WTC11 (cell line): ENCODE data around the gene CLIP2. TPM values are rescaled to one million over a fixed set of nuclear protein-coding genes. Genes with fewer than 3 reads are reported as not detected.

ENCODE experiments used
- ATAC-seq: fragments of 200-7000 bp; cut with Tn5 transposase; 2 replicates; pipeline ENCODE4 v1.10.0; 2021; ENCODE audit warnings: mild to moderate bottlenecking, moderate library complexity
- CTCF ChIA-PET: fragments of 300-600 bp; sonication (Branson Sonifier 250); formaldehyde crosslinking; loops from one replicate; lab custom pipeline; 2021; ENCODE audit warnings: antibody characterized with exemption; lab: Charles Lee
- POLR2A ChIA-PET: fragments of 350-600 bp; sonication (Branson Sonifier 250); formaldehyde crosslinking; loops from one replicate; lab custom pipeline; 2021; ENCODE audit warnings: antibody characterized with exemption; lab: Charles Lee
- DNase-seq: peaks from one replicate; pipeline ENCODE4 v3.0.0; 2021; ENCODE audit warnings: low spot score
- H3K27ac Mint-ChIP-seq: 2 replicates; pipeline ENCODE4 v1.8.0; 2021; ENCODE audit warnings: mixed read lengths
- H3K27me3 Mint-ChIP-seq: 2 replicates; pipeline ENCODE4 v1.8.0; 2021; ENCODE audit warnings: low read depth, mild to moderate bottlenecking, moderate library complexity, mixed read lengths
- H3K36me3 Mint-ChIP-seq: 2 replicates; pipeline ENCODE4 v1.8.0; 2021; ENCODE audit warnings: mixed read lengths
- H3K4me1 Mint-ChIP-seq: 2 replicates; pipeline ENCODE4 v1.8.0; 2022; ENCODE audit warnings: mixed read lengths
- H3K4me3 Mint-ChIP-seq: 2 replicates; pipeline ENCODE4 v1.8.0; 2021; ENCODE audit warnings: mild to moderate bottlenecking, moderate library complexity, mixed read lengths
- H3K9me3 Mint-ChIP-seq: 2 replicates; pipeline ENCODE4 v1.8.0; 2021; ENCODE audit warnings: mixed read lengths
- ATF3 ChIP-seq: sonication (generic); formaldehyde crosslinking; conservative IDR thresholded peaks from 2 replicates; pipeline ENCODE4 v1.8.1; 2022; ENCODE audit warnings: mild to moderate bottlenecking, missing genetic modification reagents
- CBFB ChIP-seq: sonication (generic); formaldehyde crosslinking; IDR thresholded peaks from 2 replicates; pipeline ENCODE4 v1.8.1; 2022; ENCODE audit warnings: mild to moderate bottlenecking, low read depth, missing genetic modification reagents
- CDX4 ChIP-seq: fragments of 250-450 bp; sonication (Bioruptor Pico); IDR thresholded peaks from 2 replicates; pipeline ENCODE4 v1.9.0; 2021; ENCODE audit warnings: moderate library complexity, mild to moderate bottlenecking, inconsistent platforms, borderline replicate concordance
- E2F4 ChIP-seq: sonication (generic); formaldehyde crosslinking; IDR thresholded peaks from 2 replicates; pipeline ENCODE4 v1.8.1; 2022; ENCODE audit warnings: low read depth, mild to moderate bottlenecking, moderate library complexity, missing genetic modification reagents, borderline replicate concordance
- EMX1 ChIP-seq: fragments of 250-450 bp; sonication (Bioruptor Pico); IDR thresholded peaks from 2 replicates; pipeline ENCODE4 v1.8.0; 2021; ENCODE audit warnings: mild to moderate bottlenecking
- FOXK1 ChIP-seq: sonication (generic); formaldehyde crosslinking; IDR thresholded peaks from 2 replicates; pipeline ENCODE4 v1.8.0; 2022; ENCODE audit warnings: mild to moderate bottlenecking, moderate library complexity, missing genetic modification reagents
- FOXP1 ChIP-seq: sonication (generic); formaldehyde crosslinking; IDR thresholded peaks from 2 replicates; pipeline ENCODE4 v1.8.0; 2022; ENCODE audit warnings: missing genetic modification reagents, mild to moderate bottlenecking, moderate library complexity, borderline replicate concordance
- FOXP4 ChIP-seq: sonication (generic); formaldehyde crosslinking; IDR thresholded peaks from 2 replicates; pipeline ENCODE4 v1.8.0; 2022; ENCODE audit warnings: mild to moderate bottlenecking, missing genetic modification reagents
- GABPB1 ChIP-seq: sonication (generic); formaldehyde crosslinking; IDR thresholded peaks from 2 replicates; pipeline ENCODE4 v1.8.1; 2023; ENCODE audit warnings: mild to moderate bottlenecking, missing genetic modification reagents
- JUN ChIP-seq: sonication (generic); formaldehyde crosslinking; IDR thresholded peaks from 2 replicates; pipeline ENCODE4 v1.8.0; 2023; ENCODE audit warnings: mild to moderate bottlenecking, missing genetic modification reagents
- MAX ChIP-seq: sonication (generic); formaldehyde crosslinking; IDR thresholded peaks from 2 replicates; pipeline ENCODE4 v1.8.0; 2022; ENCODE audit warnings: mild to moderate bottlenecking, missing genetic modification reagents
- NR1H2 ChIP-seq: sonication (generic); formaldehyde crosslinking; IDR thresholded peaks from 2 replicates; pipeline ENCODE4 v1.9.0; 2021; ENCODE audit warnings: mild to moderate bottlenecking, moderate library complexity, missing genetic modification reagents
- NR2C2 ChIP-seq: sonication (generic); formaldehyde crosslinking; IDR thresholded peaks from 2 replicates; pipeline ENCODE4 v1.8.0; 2022; ENCODE audit warnings: mild to moderate bottlenecking, missing genetic modification reagents
- SOX15 ChIP-seq: fragments of 250-450 bp; sonication (Bioruptor Pico); IDR thresholded peaks from 2 replicates; pipeline ENCODE4 v1.9.0; 2021; ENCODE audit warnings: mild to moderate bottlenecking
- TEAD1 ChIP-seq: sonication (generic); formaldehyde crosslinking; IDR thresholded peaks from 2 replicates; pipeline ENCODE4 v1.8.0; 2022; ENCODE audit warnings: mild to moderate bottlenecking, missing genetic modification reagents
- TP53 ChIP-seq: sonication (generic); formaldehyde crosslinking; IDR thresholded peaks from 2 replicates; pipeline ENCODE4 v1.8.1; 2023; ENCODE audit warnings: mild to moderate bottlenecking, missing genetic modification reagents
- ZBTB21 ChIP-seq: sonication (generic); formaldehyde crosslinking; IDR thresholded peaks from 2 replicates; pipeline ENCODE4 v1.8.1; 2023; ENCODE audit warnings: mild to moderate bottlenecking, missing genetic modification reagents, borderline replicate concordance
- ZBTB43 ChIP-seq: sonication (generic); formaldehyde crosslinking; IDR thresholded peaks from 2 replicates; pipeline ENCODE4 v1.8.1; 2023; ENCODE audit warnings: mild to moderate bottlenecking, missing genetic modification reagents
- ZMAT4 ChIP-seq: fragments of 250-450 bp; sonication (Bioruptor Pico); IDR thresholded peaks from 2 replicates; pipeline ENCODE4 v1.9.0; 2021; ENCODE audit warnings: mild to moderate bottlenecking
- total RNA-seq: library from RNA; stranded (reverse); gene quantifications from 3 replicates; pipeline ENCODE4 v1.2.3, GENCODE V29; 2021

Gene CLIP2
- total RNA-seq, 1 experiment from 2014 or later, result 48.1 TPM

GRCh38 chr7:74360008-74360407 lies 70.8 kb downstream of the CLIP2 start:
- H3K4me1 Mint-ChIP-seq, result 0 out of 2 replicates have a peak, but pooled peaks cover 3% of the 10 kb centered on the region
- H3K36me3 Mint-ChIP-seq, result peaks cover 42% of the 10 kb centered on the region
- no peak overlapping the region for H3K27ac Mint-ChIP-seq
- POLR2A ChIA-PET, result no interaction called here
- no peaks in the 10 kb centered on the region for H3K9me3 Mint-ChIP-seq
- H3K27me3 Mint-ChIP-seq, result no peaks in the 10 kb centered on the region
- no peak overlapping the region for H3K4me3 Mint-ChIP-seq
- DNase-seq (no peak), ATAC-seq (no peak)
- CTCF ChIA-PET, result interaction anchor here (1.0 kb wide), 1 partner anchor 41 kb away, joined by 3 read pairs; no protein-coding TSS in a partner anchor
- TF ChIP-seq FOXP1, result no peak
- TF ChIP-seq TEAD1 (CRISPR knock-in tag), result no peak
- no peak for TF ChIP-seq CBFB
- TF ChIP-seq ZBTB21 (CRISPR knock-in tag), result no peak
- TF ChIP-seq GABPB1 (CRISPR knock-in tag), result no peak
- no peak for TF ChIP-seq NR1H2
- TF ChIP-seq E2F4, result no peak
- no peak for TF ChIP-seq ATF3 (CRISPR knock-in tag)
- no peak for TF ChIP-seq NR2C2 (CRISPR knock-in tag)

- Mint-ChIP-seq H3K27me3 (no peaks in the 10 kb centered on the region), H3K4me1 (0 out of 2 replicates have a peak, but pooled peaks cover 4% of the 10 kb centered on the region), H3K9me3 (no peaks in the 10 kb centered on the region), H3K4me3 (no peak overlapping the region), H3K27ac (no peak overlapping the region), H3K36me3 (peaks cover 24% of the 10 kb centered on the region)
- CTCF ChIA-PET, result interaction anchor here (0.7 kb wide), 1 partner anchor 161 kb away, joined by 3 read pairs; no protein-coding TSS in a partner anchor
- ATAC-seq, result no peak
- TF ChIP-seq FOXP1 (no peak), ZMAT4 (CRISPR knock-in tag) (no peak), CDX4 (CRISPR knock-in tag) (no peak), JUN (CRISPR knock-in tag) (no peak), TP53 (CRISPR knock-in tag) (no peak), ZBTB21 (CRISPR knock-in tag) (no peak)
- POLR2A ChIA-PET, result no interaction called here
- no peak for DNase-seq
These were observed 73.1 kb downstream of the CLIP2 start for GRCh38 chr7:74362266-74362665.

GRCh38 chr7:74364061-74364460 lies 74.9 kb downstream of the CLIP2 start:
- peak; percentile 53 for DNase-seq
- ATAC-seq, result peak; percentile 42
- Mint-ChIP-seq H3K36me3 (peaks cover 22% of the 10 kb centered on the region), H3K9me3 (no peaks in the 10 kb centered on the region), H3K27ac (no peak overlapping the region), H3K4me3 (no peak overlapping the region), H3K4me1 (0 out of 2 replicates have a peak, but pooled peaks cover 4% of the 10 kb centered on the region), H3K27me3 (no peaks in the 10 kb centered on the region)
- no peak for TF ChIP-seq FOXP4
- TF ChIP-seq EMX1 (CRISPR knock-in tag), result no peak
- TF ChIP-seq TEAD1 (CRISPR knock-in tag), result no peak
- TF ChIP-seq MAX (CRISPR knock-in tag), result no peak
- TF ChIP-seq ZBTB43, result no peak
- no peak for TF ChIP-seq FOXK1 (CRISPR knock-in tag)
- no peak for TF ChIP-seq FOXP1
- no peak for TF ChIP-seq SOX15
- CTCF ChIA-PET, result interaction anchor here (1.3 to 2.1 kb wide), 3 partner anchors 12 to 158 kb away, joined by 6 to 9 read pairs (median 8); no protein-coding TSS in a partner anchor
- POLR2A ChIA-PET, result no interaction called here
